Measurements from ENCODE around the gene ORAI2.

DNA sequence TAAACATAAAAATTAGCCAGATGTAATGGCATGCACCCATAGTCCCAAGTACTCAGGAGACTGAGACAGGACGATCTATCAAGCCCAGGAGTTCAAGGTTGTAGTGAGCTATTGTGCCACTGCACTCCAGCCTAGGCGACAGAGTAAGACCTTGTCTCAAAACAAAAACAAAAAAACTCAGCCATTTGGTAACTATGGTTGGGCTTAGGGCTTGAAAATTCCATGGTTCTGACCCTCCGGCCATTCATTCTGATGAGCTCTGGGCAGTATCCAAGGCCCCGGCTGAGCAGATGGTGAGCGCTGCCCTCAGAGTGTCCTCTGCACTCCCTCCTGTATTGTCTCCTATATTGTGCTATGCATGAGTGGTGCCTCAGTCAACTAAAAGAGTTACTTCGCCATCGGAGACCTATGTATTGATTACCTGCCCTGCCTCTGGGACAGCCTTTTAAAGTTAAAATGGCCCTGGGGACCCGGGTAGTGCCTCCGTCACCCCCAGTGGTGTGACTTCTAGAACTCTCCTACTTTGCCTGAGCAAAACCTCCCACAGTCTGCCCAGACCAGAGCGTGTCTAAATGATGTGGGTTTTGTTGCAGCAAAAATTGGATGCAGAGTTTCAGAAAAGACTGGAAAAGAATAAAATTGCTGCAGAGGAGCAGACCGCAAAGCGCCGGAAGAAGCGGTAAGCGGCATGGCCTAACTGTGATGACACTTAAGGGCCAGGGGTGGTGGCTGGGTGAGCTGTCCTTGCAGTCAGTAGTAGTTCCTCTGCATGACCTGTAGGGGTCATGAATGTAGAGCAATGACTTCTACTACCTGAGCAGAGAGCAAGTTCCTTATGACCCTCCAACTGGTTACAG lies 29.1 kb upstream of the ORAI2 start:
- TF ChIP-seq, protein P1, sequence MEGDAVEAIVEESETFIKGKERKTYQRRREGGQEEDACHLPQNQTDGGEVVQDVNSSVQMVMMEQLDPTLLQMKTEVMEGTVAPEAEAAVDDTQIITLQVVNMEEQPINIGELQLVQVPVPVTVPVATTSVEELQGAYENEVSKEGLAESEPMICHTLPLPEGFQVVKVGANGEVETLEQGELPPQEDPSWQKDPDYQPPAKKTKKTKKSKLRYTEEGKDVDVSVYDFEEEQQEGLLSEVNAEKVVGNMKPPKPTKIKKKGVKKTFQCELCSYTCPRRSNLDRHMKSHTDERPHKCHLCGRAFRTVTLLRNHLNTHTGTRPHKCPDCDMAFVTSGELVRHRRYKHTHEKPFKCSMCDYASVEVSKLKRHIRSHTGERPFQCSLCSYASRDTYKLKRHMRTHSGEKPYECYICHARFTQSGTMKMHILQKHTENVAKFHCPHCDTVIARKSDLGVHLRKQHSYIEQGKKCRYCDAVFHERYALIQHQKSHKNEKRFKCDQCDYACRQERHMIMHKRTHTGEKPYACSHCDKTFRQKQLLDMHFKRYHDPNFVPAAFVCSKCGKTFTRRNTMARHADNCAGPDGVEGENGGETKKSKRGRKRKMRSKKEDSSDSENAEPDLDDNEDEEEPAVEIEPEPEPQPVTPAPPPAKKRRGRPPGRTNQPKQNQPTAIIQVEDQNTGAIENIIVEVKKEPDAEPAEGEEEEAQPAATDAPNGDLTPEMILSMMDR (IDR thresholded peaks at IDR 0.05; ENCODE audit: low read depth, low read length) = peak; percentile 72
- TF ChIP-seq EZH2phosphoT487 (IDR thresholded peaks at IDR 0.05; ENCODE audit: low read depth) = no peak

Data from OCI-LY3 (cell line).